Measurements from ENCODE around the gene PPP2R2D.

PPP2R2D gene

DNA sequence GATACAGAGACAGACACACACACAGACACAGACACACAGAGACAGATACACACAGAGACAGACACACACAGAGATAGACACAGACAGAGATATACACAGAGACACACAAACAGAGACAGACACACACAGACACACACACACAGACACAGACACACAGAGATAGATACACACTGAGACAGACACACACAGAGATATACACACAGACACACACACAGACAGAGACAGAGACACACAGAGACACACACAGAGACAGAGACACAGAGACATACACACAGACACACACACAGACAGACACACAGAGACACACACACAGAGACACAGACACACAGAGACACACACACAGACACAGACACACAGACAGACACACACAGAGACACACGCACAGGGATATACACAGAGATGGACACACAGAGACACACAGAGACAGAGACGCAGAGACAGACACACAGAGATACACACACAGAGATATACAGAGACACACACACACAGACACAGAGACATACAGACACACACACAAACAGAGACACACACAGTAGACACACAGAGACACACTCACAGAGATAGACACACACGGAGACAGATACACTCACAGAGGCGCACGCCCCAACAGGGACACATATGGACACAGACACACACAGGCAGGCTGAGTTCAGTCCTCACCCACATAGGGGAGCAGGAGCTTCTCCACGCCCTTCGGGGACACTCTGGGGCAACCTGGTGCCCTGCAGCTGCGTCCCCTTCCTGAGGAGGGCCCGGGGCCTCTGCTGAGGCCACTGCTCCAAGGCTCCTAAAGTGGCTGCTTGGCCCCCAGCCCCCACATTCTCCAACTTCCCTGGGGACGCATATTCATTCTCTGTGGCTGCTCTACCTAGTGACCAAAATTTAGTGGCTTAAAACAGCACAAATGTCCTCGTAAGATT is 10.3 kb upstream of the PPP2R2D start:
- no peak for FAIRE-seq

DNA sequence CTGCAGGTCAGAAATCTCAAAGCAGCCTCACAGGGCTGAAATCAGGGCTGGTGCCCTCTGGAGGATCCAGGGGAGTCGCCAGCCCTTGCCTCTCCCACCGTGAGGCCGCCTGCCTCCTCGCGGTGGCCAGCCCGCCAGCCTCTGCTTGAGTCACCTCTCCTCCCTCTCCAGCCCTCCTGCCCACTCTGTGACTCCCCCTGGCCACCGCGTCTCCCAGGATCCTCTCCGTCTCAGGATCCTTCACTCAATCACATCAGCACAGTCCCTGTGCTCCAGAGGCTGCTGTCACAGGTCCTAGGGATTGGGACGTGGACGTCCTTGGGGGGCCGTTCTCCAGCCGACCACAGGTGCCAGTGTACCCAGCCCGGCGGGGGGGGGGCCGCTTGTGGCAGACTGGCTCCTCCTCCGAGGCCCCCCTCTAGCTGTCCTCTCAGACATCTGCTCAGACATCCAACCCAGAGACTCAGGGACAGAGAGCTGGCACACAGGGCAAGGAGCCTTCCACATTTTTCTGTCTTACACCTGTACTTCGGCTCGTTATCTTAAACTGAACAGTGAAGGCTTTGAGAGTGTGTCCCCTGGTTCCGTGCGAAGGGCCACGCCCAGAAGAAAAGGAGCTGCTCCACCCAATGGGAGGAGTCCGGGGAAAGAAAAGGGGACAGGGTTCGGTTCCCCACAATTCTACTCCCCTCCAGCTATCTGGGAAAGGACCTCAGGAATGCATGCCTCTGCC is 9.4 kb upstream of the PPP2R2D start:
- FAIRE-seq = no peak

DNA sequence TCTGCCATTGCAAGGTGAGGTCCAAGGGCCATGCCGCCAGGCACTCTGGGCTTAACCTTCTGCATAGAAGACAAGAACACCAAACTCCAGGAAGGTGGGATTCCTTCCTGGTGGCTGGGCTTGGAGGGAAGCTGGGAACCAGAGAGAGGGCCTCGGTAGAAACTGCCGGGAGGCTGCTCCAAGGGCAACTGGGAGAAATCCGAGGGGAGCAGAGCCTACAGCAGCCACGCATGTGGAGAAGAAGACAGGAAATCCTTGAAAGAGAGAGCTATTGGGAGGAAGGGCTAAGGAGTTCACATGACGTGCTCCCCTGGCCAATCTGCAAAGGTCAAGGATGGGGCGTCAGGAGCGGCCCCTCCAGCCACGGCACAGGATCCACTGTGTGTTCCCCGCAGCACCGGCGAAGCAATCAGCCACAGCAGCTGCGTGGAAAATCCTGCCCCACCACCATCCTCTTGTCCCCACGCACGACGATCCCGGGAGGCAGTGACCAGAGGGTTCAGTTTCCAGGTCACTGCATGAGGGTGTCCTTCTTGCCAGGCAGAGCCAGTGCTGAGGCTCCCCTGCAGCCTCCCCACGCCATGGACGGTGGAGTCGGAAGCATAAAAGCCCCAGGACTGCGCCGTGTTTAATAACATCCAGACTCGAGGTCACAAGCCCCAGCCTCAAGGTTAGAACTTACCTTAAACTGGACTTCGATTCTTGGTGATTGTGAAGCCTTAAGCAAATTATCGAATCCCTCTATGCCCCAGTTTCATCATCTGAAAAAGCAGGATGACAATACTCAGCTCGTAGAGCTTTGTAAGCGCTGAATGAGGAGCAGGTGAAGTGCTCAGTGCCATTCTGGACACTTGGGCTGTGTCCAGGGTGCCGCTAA is 8.6 kb upstream of the PPP2R2D start:
- FAIRE-seq = no peak

- no peak for FAIRE-seq
These were observed 7.8 kb upstream of the PPP2R2D start for GRCh38 chr10:131892806-131893675.

GRCh38 chr10:131895116-131895515 is 5.7 kb upstream of the PPP2R2D start:
- no peak for FAIRE-seq

- FAIRE-seq = no peak
These were observed 4.4 kb upstream of the PPP2R2D start for GRCh38 chr10:131896403-131896802.

DNA sequence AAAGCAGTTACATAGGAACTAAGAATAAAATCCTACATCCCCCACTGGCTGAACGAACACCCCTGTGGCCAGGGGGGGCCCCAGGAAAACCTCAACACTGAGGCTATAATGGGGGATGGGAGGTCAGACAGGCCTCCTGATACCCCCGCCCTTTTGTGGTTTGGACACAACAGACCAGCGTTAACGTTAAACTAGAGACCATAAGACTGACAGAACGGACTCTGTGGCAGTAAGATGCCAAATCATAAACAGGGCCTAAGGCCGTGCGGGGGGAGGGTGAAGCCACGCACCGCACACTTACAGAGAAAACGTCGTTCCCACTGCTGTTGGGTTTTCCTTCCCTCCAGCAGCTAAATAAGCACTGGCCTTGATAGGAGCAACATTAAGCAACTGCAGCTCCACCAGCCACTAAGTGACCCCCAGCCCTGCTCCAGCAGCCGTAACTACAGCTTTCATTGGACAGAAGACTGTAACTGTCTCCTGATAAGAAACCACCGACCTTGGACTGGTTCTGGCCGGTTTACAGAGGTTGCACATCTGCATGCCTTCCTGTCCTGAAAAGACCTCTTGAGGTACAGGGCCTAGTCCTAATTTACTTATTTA is 3.4 kb upstream of the PPP2R2D start:
- FAIRE-seq = no peak

GRCh38 chr10:131898061-131898460 is 2.7 kb upstream of the PPP2R2D start:
- FAIRE-seq = no peak

- FAIRE-seq = no peak
These were observed 2.1 kb upstream of the PPP2R2D start for GRCh38 chr10:131898713-131899112.

DNA sequence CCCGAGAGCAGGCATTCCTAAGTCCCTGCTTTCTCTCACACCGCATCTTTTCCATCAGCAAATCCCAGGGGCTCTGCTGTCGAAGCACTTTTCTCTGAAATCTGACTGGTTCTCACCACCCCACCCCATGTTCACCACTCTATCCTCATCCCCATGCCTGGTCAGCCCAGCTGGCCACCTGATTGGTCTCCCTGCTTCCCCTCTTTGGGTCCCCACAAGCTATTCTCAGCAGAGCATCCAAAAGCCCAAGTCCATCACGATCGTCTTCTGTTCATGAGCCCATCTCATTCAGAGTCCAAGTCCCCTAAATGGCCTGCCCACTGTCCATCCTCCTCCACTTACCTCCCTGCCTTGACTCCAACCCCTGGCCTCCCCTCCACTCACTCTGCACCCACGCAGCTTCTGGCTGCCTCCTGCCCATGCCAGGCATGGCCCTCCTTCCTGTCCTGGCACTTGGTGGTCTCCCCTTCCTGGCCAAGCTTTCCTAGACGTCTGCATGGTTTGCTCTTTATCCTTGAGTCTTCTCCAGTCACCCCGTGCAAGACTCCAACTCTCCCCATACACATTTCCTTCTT is 1.6 kb upstream of the PPP2R2D start:
- no peak for FAIRE-seq

DNA sequence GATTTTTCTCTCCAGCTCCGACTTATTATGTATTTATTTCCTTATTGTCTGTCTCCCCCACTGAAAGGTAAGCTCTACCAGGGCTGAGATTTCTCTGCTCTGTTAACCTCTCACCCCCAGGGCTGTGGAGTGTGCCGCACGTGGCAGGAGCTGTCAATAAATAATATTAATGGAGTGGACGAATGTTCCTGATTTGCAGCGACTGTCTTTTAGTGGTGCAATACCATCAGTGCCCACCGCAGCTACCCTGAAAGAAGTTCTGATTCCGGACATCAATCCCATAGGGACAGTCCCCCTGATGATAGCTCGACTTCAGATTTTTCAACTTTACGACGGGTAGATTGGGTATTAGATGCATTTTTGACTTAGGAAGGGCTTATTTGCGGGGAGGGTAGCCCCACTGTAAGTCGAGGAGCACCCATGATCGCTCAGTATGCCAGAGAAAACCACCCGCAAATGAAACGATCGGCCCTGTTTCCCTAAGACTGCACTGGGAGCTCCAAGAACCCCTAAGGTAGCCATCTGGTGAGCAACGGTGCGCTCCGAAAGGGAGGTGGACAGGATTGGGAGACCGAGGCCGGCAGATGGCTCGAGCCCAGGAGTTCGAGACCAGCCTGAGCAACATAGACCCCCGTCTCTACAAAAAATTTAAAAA is 986 bp upstream of the PPP2R2D start:
- no peak for FAIRE-seq

GRCh38 chr10:131901181-131901829 is 497 bp downstream of the PPP2R2D start:
- FAIRE-seq = no peak

GRCh38 chr10:131902211-131902610 is 1.4 kb downstream of the PPP2R2D start:
- FAIRE-seq = no peak

- no peak for FAIRE-seq
These were observed 1.9 kb downstream of the PPP2R2D start for GRCh38 chr10:131902691-131903090.

DNA sequence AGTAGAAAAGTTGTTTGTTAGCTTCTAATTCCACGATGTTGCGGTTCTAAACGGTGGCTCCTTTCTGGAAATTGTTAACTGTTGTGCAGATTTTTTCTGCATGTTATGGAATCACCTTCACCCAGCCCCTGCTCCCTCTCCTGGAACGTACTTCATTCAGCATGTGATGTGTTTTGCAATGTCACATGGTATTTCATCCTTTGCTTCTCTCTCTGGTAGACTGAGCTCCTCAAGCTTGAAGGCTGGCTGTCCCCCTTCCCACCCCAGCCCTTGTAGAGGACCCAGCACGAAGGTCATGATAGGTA is 4.4 kb downstream of the PPP2R2D start:
- no peak for FAIRE-seq

GRCh38 chr10:131905603-131906268 is 4.9 kb downstream of the PPP2R2D start:
- no peak for FAIRE-seq

DNA sequence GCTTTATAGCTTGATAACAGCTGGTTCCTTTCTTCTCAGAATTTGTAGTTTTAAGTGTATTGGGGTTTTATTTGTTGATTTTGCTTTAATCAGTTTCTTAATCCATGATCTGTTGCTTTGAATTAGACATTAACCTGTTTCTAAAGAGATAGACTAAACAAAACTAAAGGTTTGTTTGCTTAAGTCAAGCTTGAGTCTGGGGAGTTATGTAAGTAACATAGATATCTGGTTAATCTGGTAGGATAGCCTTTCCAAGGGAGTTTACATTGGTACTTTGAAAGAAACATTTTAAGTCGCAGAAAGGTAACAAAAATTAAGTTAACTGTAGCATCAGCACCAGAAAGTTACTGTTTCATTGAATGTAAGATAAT is 5.4 kb downstream of the PPP2R2D start:
- FAIRE-seq = no peak

DNA sequence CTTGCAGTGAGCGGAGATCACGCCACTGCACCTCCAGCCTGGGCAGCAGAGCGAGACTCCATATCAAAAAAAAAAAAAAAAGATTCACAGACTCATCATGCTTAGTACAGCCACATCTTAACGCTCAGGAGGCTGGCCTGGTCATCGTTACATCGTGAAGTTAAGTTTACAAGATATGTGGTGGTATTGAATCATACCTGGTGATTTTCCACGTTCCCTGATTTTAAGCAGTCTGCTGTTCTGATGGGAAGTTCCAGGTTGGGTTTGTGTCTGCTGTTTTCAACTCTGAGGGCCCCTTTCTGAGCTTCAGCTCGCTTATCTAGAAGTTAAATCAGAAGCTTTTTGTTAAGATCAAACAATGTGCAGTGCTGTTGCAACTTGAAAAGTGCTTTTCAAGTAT is 6.9 kb downstream of the PPP2R2D start:
- FAIRE-seq = no peak

GRCh38 chr10:131908151-131908550 is 7.3 kb downstream of the PPP2R2D start:
- no peak for FAIRE-seq

All from endometrium (tissue), 2 donors.